ENCODE data around the gene INTS14.
"Not testable (repeated sequence)": the region's sequence is repeated elsewhere in the genome, so short reads cannot be mapped to it uniquely, and the experiment has no call there.

INTS14 gene

GRCh38 chr15:65623103-65623502 lies 12.2 kb upstream of the INTS14 start:
- H3K36me3 ChIP-seq (ENCODE audit: control insufficient read depth, insufficient read depth, low read length) = no peaks in the 10 kb centered on the region
- H3K4me1 ChIP-seq (ENCODE audit: control insufficient read depth, insufficient read depth, low read length) = no peaks in the 10 kb centered on the region
- no peak overlapping the region for H3K9ac ChIP-seq (ENCODE audit: low read length)
- no peak overlapping the region for H3K4me3 ChIP-seq (ENCODE audit: low read length)
- H3K27ac ChIP-seq (ENCODE audit: low read depth, low read length) = no peak overlapping the region
- H3K27me3 ChIP-seq (ENCODE audit: control insufficient read depth, insufficient read depth, low read length) = no peaks in the 10 kb centered on the region

GRCh38 chr15:65621638-65622037 lies 10.7 kb upstream of the INTS14 start, which contains the start of gene SLC24A1:
Gene SLC24A1 (plus strand): TSS chr15:65621938. CDS start chr15:65624081, 2,143 bp downstream.
- H3K27ac ChIP-seq (ENCODE audit: low read depth, low read length) = no peak within 1 kb of the TSS
- no peaks in the 10 kb centered on the region for H3K4me1 ChIP-seq (ENCODE audit: control insufficient read depth, insufficient read depth, low read length)
- H3K4me3 ChIP-seq (ENCODE audit: low read length) = no peak within 1 kb of the TSS
- H3K36me3 ChIP-seq (ENCODE audit: control insufficient read depth, insufficient read depth, low read length) = no peaks in the 10 kb centered on the region
- no peak within 1 kb of the TSS for H3K9ac ChIP-seq (ENCODE audit: low read length)
- H3K27me3 ChIP-seq (ENCODE audit: control insufficient read depth, insufficient read depth, low read length) = no peaks in the 10 kb centered on the region

GRCh38 chr15:65620833-65621232 lies 9.9 kb upstream of the INTS14 start:
- Histone ChIP-seq H3K4me1 (ENCODE audit: control insufficient read depth, insufficient read depth, low read length) (no peaks in the 10 kb centered on the region), H3K9ac (ENCODE audit: low read length) (no peak overlapping the region), H3K36me3 (ENCODE audit: control insufficient read depth, insufficient read depth, low read length) (no peaks in the 10 kb centered on the region), H3K27me3 (ENCODE audit: control insufficient read depth, insufficient read depth, low read length) (no peaks in the 10 kb centered on the region), H3K27ac (ENCODE audit: low read depth, low read length) (no peak overlapping the region), H3K4me3 (ENCODE audit: low read length) (no peak overlapping the region)

GRCh38 chr15:65619626-65620290 lies 8.8 kb upstream of the INTS14 start:
- H3K4me1 ChIP-seq (ENCODE audit: control insufficient read depth, insufficient read depth, low read length) = no peaks in the 10 kb centered on the region
- no peak overlapping the region for H3K9ac ChIP-seq (ENCODE audit: low read length)
- no peaks in the 10 kb centered on the region for H3K27me3 ChIP-seq (ENCODE audit: control insufficient read depth, insufficient read depth, low read length)
- no peak overlapping the region for H3K4me3 ChIP-seq (ENCODE audit: low read length)
- no peaks in the 10 kb centered on the region for H3K36me3 ChIP-seq (ENCODE audit: control insufficient read depth, insufficient read depth, low read length)
- no peak overlapping the region for H3K27ac ChIP-seq (ENCODE audit: low read depth, low read length)

- Histone ChIP-seq H3K27ac (ENCODE audit: low read depth, low read length) (no peak overlapping the region), H3K4me3 (ENCODE audit: low read length) (no peak overlapping the region), H3K36me3 (ENCODE audit: control insufficient read depth, insufficient read depth, low read length) (no peaks in the 10 kb centered on the region), H3K9ac (ENCODE audit: low read length) (no peak overlapping the region), H3K4me1 (ENCODE audit: control insufficient read depth, insufficient read depth, low read length) (no peaks in the 10 kb centered on the region), H3K27me3 (ENCODE audit: control insufficient read depth, insufficient read depth, low read length) (no peaks in the 10 kb centered on the region)
Observed at GRCh38 chr15:65618560-65619109, 7.7 kb upstream of the INTS14 start.

GRCh38 chr15:65615887-65616286 lies 5.0 kb upstream of the INTS14 start:
- H3K4me1 ChIP-seq (ENCODE audit: control insufficient read depth, insufficient read depth, low read length); H3K27me3 ChIP-seq (ENCODE audit: control insufficient read depth, insufficient read depth, low read length); H3K27ac ChIP-seq (ENCODE audit: low read depth, low read length): not testable (repeated sequence)

GRCh38 chr15:65612949-65613744 lies 2.2 kb upstream of the INTS14 start:
- H3K27ac ChIP-seq (ENCODE audit: low read depth, low read length) = no peak overlapping the region
- H3K36me3 ChIP-seq (ENCODE audit: control insufficient read depth, insufficient read depth, low read length) = no peaks in the 10 kb centered on the region
- no peak overlapping the region for H3K4me3 ChIP-seq (ENCODE audit: low read length)
- H3K27me3 ChIP-seq (ENCODE audit: control insufficient read depth, insufficient read depth, low read length) = no peaks in the 10 kb centered on the region
- H3K9ac ChIP-seq (ENCODE audit: low read length) = no peak overlapping the region
- peaks cover 9% of the 10 kb centered on the region for H3K4me1 ChIP-seq (ENCODE audit: control insufficient read depth, insufficient read depth, low read length)

More at GRCh38 chr15:65615887-65616286, 5.0 kb upstream of the INTS14 start:
- not testable (repeated sequence) for H3K4me3 ChIP-seq (ENCODE audit: low read length); H3K9ac ChIP-seq (ENCODE audit: low read length); H3K36me3 ChIP-seq (ENCODE audit: control insufficient read depth, insufficient read depth, low read length)

GRCh38 chr15:65612616-65612946 lies 1.6 kb upstream of the INTS14 start:
- no peaks in the 10 kb centered on the region for H3K27me3 ChIP-seq (ENCODE audit: control insufficient read depth, insufficient read depth, low read length)
- no peak overlapping the region for H3K4me3 ChIP-seq (ENCODE audit: low read length)
- H3K36me3 ChIP-seq (ENCODE audit: control insufficient read depth, insufficient read depth, low read length) = no peaks in the 10 kb centered on the region
- H3K4me1 ChIP-seq (ENCODE audit: control insufficient read depth, insufficient read depth, low read length) = peaks cover 9% of the 10 kb centered on the region
- no peak overlapping the region for H3K27ac ChIP-seq (ENCODE audit: low read depth, low read length)
- H3K9ac ChIP-seq (ENCODE audit: low read length) = no peak overlapping the region

- H3K36me3 ChIP-seq (ENCODE audit: control insufficient read depth, insufficient read depth, low read length) = no peaks in the 10 kb centered on the region
- peak overlapping the region; percentile 94 for H3K4me3 ChIP-seq (ENCODE audit: low read length)
- peaks cover 9% of the 10 kb centered on the region for H3K4me1 ChIP-seq (ENCODE audit: control insufficient read depth, insufficient read depth, low read length)
- H3K27me3 ChIP-seq (ENCODE audit: control insufficient read depth, insufficient read depth, low read length) = no peaks in the 10 kb centered on the region
- peak overlapping the region; percentile 98 for H3K27ac ChIP-seq (ENCODE audit: low read depth, low read length)
- H3K9ac ChIP-seq (ENCODE audit: low read length) = peak overlapping the region; percentile 92
Observed at GRCh38 chr15:65611888-65612615, 1.1 kb upstream of the INTS14 start.

- H3K27ac ChIP-seq (ENCODE audit: low read depth, low read length) = no peak overlapping the region
- H3K27me3 ChIP-seq (ENCODE audit: control insufficient read depth, insufficient read depth, low read length) = no peaks in the 10 kb centered on the region
- no peak overlapping the region for H3K4me3 ChIP-seq (ENCODE audit: low read length)
- H3K36me3 ChIP-seq (ENCODE audit: control insufficient read depth, insufficient read depth, low read length) = peaks cover 15% of the 10 kb centered on the region
- H3K4me1 ChIP-seq (ENCODE audit: control insufficient read depth, insufficient read depth, low read length) = no peaks in the 10 kb centered on the region
- H3K9ac ChIP-seq (ENCODE audit: low read length) = no peak overlapping the region
Observed at GRCh38 chr15:65603559-65603958, 7.4 kb downstream of the INTS14 start.

- Histone ChIP-seq H3K9ac (ENCODE audit: low read length) (no peak overlapping the region), H3K27me3 (ENCODE audit: control insufficient read depth, insufficient read depth, low read length) (no peaks in the 10 kb centered on the region), H3K4me3 (ENCODE audit: low read length) (no peak overlapping the region), H3K27ac (ENCODE audit: low read depth, low read length) (no peak overlapping the region), H3K36me3 (ENCODE audit: control insufficient read depth, insufficient read depth, low read length) (peaks cover 19% of the 10 kb centered on the region), H3K4me1 (ENCODE audit: control insufficient read depth, insufficient read depth, low read length) (no peaks in the 10 kb centered on the region)
Observed at GRCh38 chr15:65603134-65603533, 7.8 kb downstream of the INTS14 start.

- H3K4me1 ChIP-seq (ENCODE audit: control insufficient read depth, insufficient read depth, low read length) = no peaks in the 10 kb centered on the region
- H3K36me3 ChIP-seq (ENCODE audit: control insufficient read depth, insufficient read depth, low read length) = peaks cover 25% of the 10 kb centered on the region
- no peak overlapping the region for H3K9ac ChIP-seq (ENCODE audit: low read length)
- H3K27ac ChIP-seq (ENCODE audit: low read depth, low read length) = no peak overlapping the region
- no peaks in the 10 kb centered on the region for H3K27me3 ChIP-seq (ENCODE audit: control insufficient read depth, insufficient read depth, low read length)
- no peak overlapping the region for H3K4me3 ChIP-seq (ENCODE audit: low read length)
Observed at GRCh38 chr15:65599677-65600076, 11.3 kb downstream of the INTS14 start.
